Fibroblast of peridontal ligament (primary cell): ENCODE measurements around the gene EXOC8.
"Not testable (repeated sequence)": the region's sequence is repeated elsewhere in the genome, so short reads cannot be mapped to it uniquely, and the experiment has no call there.

Experiments
- DNase-seq: peaks from one replicate; pipeline ENCODE4 v3.0.0-alpha.2; 2010; ENCODE audit errors: extremely low read depth

EXOC8 gene

GRCh38 chr1:231351816-231352215 is 14.2 kb upstream of the EXOC8 start:
- no peak for DNase-seq

- not testable (repeated sequence) for DNase-seq
These were observed 11.2 kb upstream of the EXOC8 start for GRCh38 chr1:231348856-231349255.

GRCh38 chr1:231348442-231348841 is 10.8 kb upstream of the EXOC8 start:
- DNase-seq = no peak

- DNase-seq = no peak
These were observed 10.3 kb upstream of the EXOC8 start for GRCh38 chr1:231347961-231348360.

GRCh38 chr1:231340328-231341013 is 2.8 kb upstream of the EXOC8 start:
- DNase-seq = no peak

GRCh38 chr1:231338270-231339128 is 847 bp upstream of the EXOC8 start, which contains the start of gene SPRTN:
TSS of gene SPRTN (plus strand) at chr1:231338293. CDS start at chr1:231338384, 91 bp downstream.
- no peak for DNase-seq

GRCh38 chr1:231337043-231337471 is 595 bp downstream of the EXOC8 start:
- no peak for DNase-seq

- no peak for DNase-seq
These were observed 1.7 kb downstream of the EXOC8 start for GRCh38 chr1:231335663-231336602.

GRCh38 chr1:231334952-231335351 is 2.7 kb downstream of the EXOC8 start:
- DNase-seq = no peak

GRCh38 chr1:231334079-231334666 is 3.5 kb downstream of the EXOC8 start:
- no peak for DNase-seq

GRCh38 chr1:231332761-231333160 is 4.9 kb downstream of the EXOC8 start:
- DNase-seq = no peak

GRCh38 chr1:231329483-231329882 is 8.2 kb downstream of the EXOC8 start:
- DNase-seq = no peak

GRCh38 chr1:231327617-231328016 is 10.0 kb downstream of the EXOC8 start:
- DNase-seq = no peak

- DNase-seq = no peak
These were observed 11.4 kb downstream of the EXOC8 start for GRCh38 chr1:231326248-231326647.

GRCh38 chr1:231324660-231325059 is 13.0 kb downstream of the EXOC8 start:
- no peak for DNase-seq

GRCh38 chr1:231322880-231323530 is 14.6 kb downstream of the EXOC8 start:
- no peak for DNase-seq

GRCh38 chr1:231319080-231319479 is 18.6 kb downstream of the EXOC8 start:
- DNase-seq = no peak

- DNase-seq = no peak
These were observed 19.1 kb downstream of the EXOC8 start for GRCh38 chr1:231318568-231318967.

- DNase-seq = no peak
These were observed 19.7 kb downstream of the EXOC8 start for GRCh38 chr1:231318015-231318355.

GRCh38 chr1:231317306-231318014 is 20.2 kb downstream of the EXOC8 start:
- DNase-seq = no peak
